Measurements from ENCODE around the gene EWSR1. TPM values are rescaled to one million over a fixed set of nuclear protein-coding genes. Genes with fewer than 3 reads are reported as not detected.

The EWSR1 gene
- total RNA-seq, 1 donor from 2014 or later: 281 TPM

DNA sequence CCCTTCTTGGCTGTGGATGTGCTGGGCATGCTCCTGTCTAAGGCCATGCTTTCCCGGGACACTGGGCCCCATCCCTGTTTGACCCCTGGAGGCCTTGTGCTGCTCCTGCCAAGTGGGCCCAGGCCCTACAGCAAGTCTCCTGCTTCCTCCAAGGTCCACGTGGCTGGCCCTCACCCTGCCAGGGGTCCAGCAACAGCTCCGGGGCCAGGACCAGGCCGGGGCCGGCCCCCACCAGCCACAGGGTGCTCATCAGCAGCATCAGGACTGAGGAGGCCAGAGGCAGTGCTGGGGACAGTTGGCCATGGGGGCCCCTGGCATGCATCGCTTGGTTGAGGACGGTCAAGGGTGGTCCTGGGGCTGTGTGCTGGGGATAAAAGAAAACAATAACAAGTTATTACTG is 2.8 kb upstream of the EWSR1 start:
- Histone ChIP-seq H3K27me3 (no peaks in the 10 kb centered on the region), H3K27ac (no peak overlapping the region), H3K4me2 (no peak overlapping the region), H3K4me1 (peaks cover 12% of the 10 kb centered on the region), H2AFZ (replicated peaks) (no peak overlapping the region), H3K9ac (no peak overlapping the region), H3F3A (ENCODE audit: low read depth) (peaks cover 19% of the 10 kb centered on the region), H4K20me1 (ENCODE audit: low read depth) (peaks cover 18% of the 10 kb centered on the region), H3K79me2 (ENCODE audit: low read depth) (peaks cover 45% of the 10 kb centered on the region), H3K9me3 (ENCODE audit: low read depth) (no peaks in the 10 kb centered on the region), H3K36me3 (no peaks in the 10 kb centered on the region), H3K4me3 (no peak overlapping the region)
- Mint-ChIP-seq H3K27ac (no peak overlapping the region), H3K9me3 (no peaks in the 10 kb centered on the region), H3K4me3 (no peak overlapping the region), H3K4me1 (peaks cover 27% of the 10 kb centered on the region), H3K36me3 (peaks cover 15% of the 10 kb centered on the region), H3K27me3 (ENCODE audit: insufficient read depth, low read depth) (peaks cover 12% of the 10 kb centered on the region)
- DNase-seq (ENCODE audit: low spot score): no peak
- TF ChIP-seq, protein P1, sequence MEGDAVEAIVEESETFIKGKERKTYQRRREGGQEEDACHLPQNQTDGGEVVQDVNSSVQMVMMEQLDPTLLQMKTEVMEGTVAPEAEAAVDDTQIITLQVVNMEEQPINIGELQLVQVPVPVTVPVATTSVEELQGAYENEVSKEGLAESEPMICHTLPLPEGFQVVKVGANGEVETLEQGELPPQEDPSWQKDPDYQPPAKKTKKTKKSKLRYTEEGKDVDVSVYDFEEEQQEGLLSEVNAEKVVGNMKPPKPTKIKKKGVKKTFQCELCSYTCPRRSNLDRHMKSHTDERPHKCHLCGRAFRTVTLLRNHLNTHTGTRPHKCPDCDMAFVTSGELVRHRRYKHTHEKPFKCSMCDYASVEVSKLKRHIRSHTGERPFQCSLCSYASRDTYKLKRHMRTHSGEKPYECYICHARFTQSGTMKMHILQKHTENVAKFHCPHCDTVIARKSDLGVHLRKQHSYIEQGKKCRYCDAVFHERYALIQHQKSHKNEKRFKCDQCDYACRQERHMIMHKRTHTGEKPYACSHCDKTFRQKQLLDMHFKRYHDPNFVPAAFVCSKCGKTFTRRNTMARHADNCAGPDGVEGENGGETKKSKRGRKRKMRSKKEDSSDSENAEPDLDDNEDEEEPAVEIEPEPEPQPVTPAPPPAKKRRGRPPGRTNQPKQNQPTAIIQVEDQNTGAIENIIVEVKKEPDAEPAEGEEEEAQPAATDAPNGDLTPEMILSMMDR (IDR thresholded peaks at IDR 0.05): no peak
- TF ChIP-seq EZH2phosphoT487 (IDR thresholded peaks at IDR 0.05): no peak

DNA sequence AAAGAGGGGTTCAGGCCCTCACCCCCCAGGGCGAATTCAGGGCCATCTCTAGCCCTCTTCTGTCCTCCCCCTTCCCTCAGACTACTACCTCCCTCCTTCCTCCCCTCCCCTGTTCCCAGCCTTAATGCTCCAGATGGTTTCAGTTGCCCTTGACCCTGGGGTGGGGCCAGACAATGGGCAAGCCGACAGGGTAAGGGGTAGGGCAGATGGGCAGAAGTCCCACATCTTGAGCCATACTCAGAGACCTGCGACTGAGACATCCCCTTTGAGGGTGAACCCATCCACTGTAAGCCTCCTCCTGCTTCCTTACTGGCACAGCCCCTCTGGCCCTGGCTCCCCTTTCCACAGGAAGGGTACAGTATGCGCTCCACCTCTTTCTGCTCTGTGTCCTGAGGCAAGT is 2.1 kb upstream of the EWSR1 start:
- Mint-ChIP-seq H3K4me1 (peaks cover 33% of the 10 kb centered on the region), H3K4me3 (peak overlapping the region; percentile 95), H3K9me3 (no peaks in the 10 kb centered on the region), H3K27ac (peak overlapping the region; percentile 90), H3K27me3 (ENCODE audit: insufficient read depth, low read depth) (peaks cover 12% of the 10 kb centered on the region), H3K36me3 (peaks cover 19% of the 10 kb centered on the region)
- Histone ChIP-seq H3K4me1 (peaks cover 18% of the 10 kb centered on the region), H3F3A (ENCODE audit: low read depth) (peaks cover 19% of the 10 kb centered on the region), H3K4me3 (no peak overlapping the region), H3K9me3 (ENCODE audit: low read depth) (no peaks in the 10 kb centered on the region), H3K27me3 (no peaks in the 10 kb centered on the region), H4K20me1 (ENCODE audit: low read depth) (peaks cover 24% of the 10 kb centered on the region), H2AFZ (replicated peaks) (no peak overlapping the region), H3K9ac (no peak overlapping the region), H3K79me2 (ENCODE audit: low read depth) (peaks cover 51% of the 10 kb centered on the region), H3K36me3 (no peaks in the 10 kb centered on the region), H3K27ac (no peak overlapping the region), H3K4me2 (peak overlapping the region; percentile 95)
- no peak for TF ChIP-seq EZH2 (IDR thresholded peaks at IDR 0.05)
- no peak for TF ChIP-seq EZH2phosphoT487 (IDR thresholded peaks at IDR 0.05)
- no peak for DNase-seq (ENCODE audit: low spot score)

DNA sequence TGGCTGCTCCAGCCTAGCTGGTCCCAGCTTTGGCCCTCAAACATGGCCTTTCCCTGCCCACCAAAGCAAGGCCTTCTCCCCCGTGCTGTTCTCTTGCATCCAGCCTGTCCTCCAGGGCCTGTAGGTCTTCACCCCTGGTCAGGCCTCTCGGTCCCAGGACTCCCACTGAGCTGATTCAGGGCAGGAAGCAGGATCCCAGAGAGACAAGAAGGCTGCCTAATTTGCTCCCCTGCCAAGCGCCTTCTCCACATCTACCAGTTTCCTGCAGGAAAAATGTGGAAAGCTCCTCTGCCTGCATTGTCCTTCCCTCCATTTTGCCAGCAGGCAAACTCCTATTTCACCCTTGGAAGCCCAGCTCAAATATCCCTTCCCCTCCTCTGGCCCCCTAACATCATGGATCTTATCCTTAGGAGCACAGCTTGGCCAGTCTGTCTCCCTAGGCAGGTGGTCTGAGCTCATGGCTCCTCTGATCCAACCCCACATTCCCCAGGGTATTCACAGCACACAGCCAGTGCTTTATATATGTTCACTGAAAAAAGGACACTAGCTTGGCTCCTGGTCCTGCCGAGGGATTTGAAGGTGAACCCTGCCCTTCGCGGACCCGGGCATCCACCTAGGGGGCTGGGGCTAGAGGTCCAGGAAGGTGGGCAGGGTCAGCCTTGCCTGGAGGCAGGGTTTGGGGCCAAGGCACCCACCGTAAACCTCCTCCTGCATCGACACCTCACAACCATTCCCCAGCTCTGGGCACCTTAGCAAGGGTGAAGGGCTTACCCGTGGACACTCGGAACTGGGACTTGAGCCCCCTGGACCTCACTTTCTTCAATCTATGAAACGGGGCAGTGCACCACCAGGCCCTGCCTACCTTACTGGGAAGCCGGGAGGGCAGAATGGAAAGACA is 1.3 kb upstream of the EWSR1 start:
- Mint-ChIP-seq H3K36me3 (peaks cover 23% of the 10 kb centered on the region), H3K4me1 (peaks cover 39% of the 10 kb centered on the region), H3K4me3 (peak overlapping the region; percentile 95), H3K9me3 (no peaks in the 10 kb centered on the region), H3K27me3 (ENCODE audit: insufficient read depth, low read depth) (peaks cover 12% of the 10 kb centered on the region), H3K27ac (peak overlapping the region; percentile 90)
- Histone ChIP-seq H4K20me1 (ENCODE audit: low read depth) (peaks cover 33% of the 10 kb centered on the region), H3K9me3 (ENCODE audit: low read depth) (no peaks in the 10 kb centered on the region), H3K36me3 (no peaks in the 10 kb centered on the region), H3K27me3 (no peaks in the 10 kb centered on the region), H3K4me2 (peak overlapping the region; percentile 95), H3K9ac (peak overlapping the region; percentile 100), H3K79me2 (ENCODE audit: low read depth) (peaks cover 60% of the 10 kb centered on the region), H3K4me3 (peak overlapping the region; percentile 89), H3F3A (ENCODE audit: low read depth) (peaks cover 12% of the 10 kb centered on the region), H3K4me1 (peaks cover 26% of the 10 kb centered on the region), H3K27ac (peak overlapping the region; percentile 100), H2AFZ (replicated peaks) (peak overlapping the region; percentile 100)
- peak; percentile 55 for DNase-seq (ENCODE audit: low spot score)
- TF ChIP-seq, protein P1 (IDR thresholded peaks at IDR 0.05): no peak
- TF ChIP-seq EZH2 (IDR thresholded peaks at IDR 0.05): no peak
- TF ChIP-seq EZH2phosphoT487 (IDR thresholded peaks at IDR 0.05): no peak

DNA sequence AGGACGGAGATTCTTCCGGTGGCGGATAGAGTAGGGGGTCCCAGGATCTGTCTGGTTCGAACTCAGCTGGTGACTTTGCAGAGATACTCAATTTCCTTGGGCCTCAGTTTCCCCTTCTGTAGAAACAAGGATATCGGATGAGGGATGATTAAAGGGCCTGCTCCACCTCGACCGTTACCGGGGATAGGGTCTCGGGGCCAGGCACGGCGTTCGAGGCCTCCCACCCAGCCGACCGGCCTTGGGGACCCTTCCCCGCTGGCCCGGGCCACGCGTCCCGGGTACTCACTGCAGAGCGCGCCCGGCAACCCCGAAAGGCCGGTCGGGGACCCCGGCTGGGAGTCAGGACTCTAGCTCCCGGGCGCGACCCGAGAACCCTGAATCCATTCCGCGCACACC is 608 bp upstream of the EWSR1 start:
- no peaks in the 10 kb centered on the region for H3K9me3 ChIP-seq (ENCODE audit: low read depth)
- DNase-seq (ENCODE audit: low spot score): no peak
- peaks cover 6% of the 10 kb centered on the region for H3K36me3 ChIP-seq
- peak overlapping the region; percentile 100 for H2AFZ ChIP-seq (replicated peaks)
- H3K27ac ChIP-seq: peak overlapping the region; percentile 100
- H3K4me2 ChIP-seq: peak overlapping the region; percentile 95
- no peaks in the 10 kb centered on the region for H3K27me3 ChIP-seq
- H3K4me3 ChIP-seq: peak overlapping the region; percentile 89
- H3K4me3 Mint-ChIP-seq: peak overlapping the region; percentile 95
- H3K4me1 Mint-ChIP-seq: peaks cover 46% of the 10 kb centered on the region
- TF ChIP-seq EZH2phosphoT487 (IDR thresholded peaks at IDR 0.05) (no peak), EZH2 (IDR thresholded peaks at IDR 0.05) (no peak)
- TF ChIP-seq, protein P1 (IDR thresholded peaks at IDR 0.05): no peak
- H3K27ac Mint-ChIP-seq: peak overlapping the region; percentile 99
- H3K9me3 Mint-ChIP-seq: no peaks in the 10 kb centered on the region
- H3K9ac ChIP-seq: peak overlapping the region; percentile 100
- peaks cover 12% of the 10 kb centered on the region for H3F3A ChIP-seq (ENCODE audit: low read depth)
- peaks cover 30% of the 10 kb centered on the region for H3K4me1 ChIP-seq
- peaks cover 12% of the 10 kb centered on the region for H3K27me3 Mint-ChIP-seq (ENCODE audit: insufficient read depth, low read depth)
- H3K36me3 Mint-ChIP-seq: peaks cover 25% of the 10 kb centered on the region
- H3K79me2 ChIP-seq (ENCODE audit: low read depth): peaks cover 66% of the 10 kb centered on the region
- peaks cover 40% of the 10 kb centered on the region for H4K20me1 ChIP-seq (ENCODE audit: low read depth)
